ENCODE measurements around the gene DHPS.
"Not testable (repeated sequence)": the region's sequence is repeated elsewhere in the genome, so short reads cannot be mapped to it uniquely, and the experiment has no call there.

DNA sequence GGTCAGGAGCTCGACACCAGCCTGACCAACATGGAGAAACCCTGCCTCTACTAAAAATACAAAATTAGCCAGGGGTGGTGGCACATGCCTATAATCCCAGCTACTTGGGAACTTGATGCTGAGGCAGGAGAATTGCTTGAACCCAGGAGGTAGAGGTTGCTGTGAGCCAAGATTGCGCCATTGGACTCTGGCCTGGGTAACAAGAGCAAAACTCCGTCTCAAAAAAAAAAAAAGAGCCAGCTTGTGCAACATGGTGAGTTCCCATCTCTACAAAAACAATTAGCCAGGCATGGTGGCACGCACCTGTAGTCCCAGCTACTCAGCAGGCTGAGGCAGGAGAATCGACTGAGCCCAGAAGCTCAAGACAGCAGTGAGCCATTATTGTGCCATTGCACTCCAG lies 3.6 kb downstream of the DHPS start:
- TF ChIP-seq, protein P1, sequence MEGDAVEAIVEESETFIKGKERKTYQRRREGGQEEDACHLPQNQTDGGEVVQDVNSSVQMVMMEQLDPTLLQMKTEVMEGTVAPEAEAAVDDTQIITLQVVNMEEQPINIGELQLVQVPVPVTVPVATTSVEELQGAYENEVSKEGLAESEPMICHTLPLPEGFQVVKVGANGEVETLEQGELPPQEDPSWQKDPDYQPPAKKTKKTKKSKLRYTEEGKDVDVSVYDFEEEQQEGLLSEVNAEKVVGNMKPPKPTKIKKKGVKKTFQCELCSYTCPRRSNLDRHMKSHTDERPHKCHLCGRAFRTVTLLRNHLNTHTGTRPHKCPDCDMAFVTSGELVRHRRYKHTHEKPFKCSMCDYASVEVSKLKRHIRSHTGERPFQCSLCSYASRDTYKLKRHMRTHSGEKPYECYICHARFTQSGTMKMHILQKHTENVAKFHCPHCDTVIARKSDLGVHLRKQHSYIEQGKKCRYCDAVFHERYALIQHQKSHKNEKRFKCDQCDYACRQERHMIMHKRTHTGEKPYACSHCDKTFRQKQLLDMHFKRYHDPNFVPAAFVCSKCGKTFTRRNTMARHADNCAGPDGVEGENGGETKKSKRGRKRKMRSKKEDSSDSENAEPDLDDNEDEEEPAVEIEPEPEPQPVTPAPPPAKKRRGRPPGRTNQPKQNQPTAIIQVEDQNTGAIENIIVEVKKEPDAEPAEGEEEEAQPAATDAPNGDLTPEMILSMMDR (IDR thresholded peaks at IDR 0.05): not testable (repeated sequence)
- not testable (repeated sequence) for TF ChIP-seq POLR2A (IDR thresholded peaks at IDR 0.05); EP300 (IDR thresholded peaks at IDR 0.05; ENCODE audit: low read depth)

All from transverse colon (tissue), 3 donors.